Measurements from ENCODE around the gene TTC7B. TPM values are rescaled to one million over a fixed set of nuclear protein-coding genes. Genes with fewer than 3 reads are reported as not detected.

Gene TTC7B
- total and polyA plus RNA-seq, 2 donors (not counting 3 experiments of a cell fraction or from before 2014, with no cell fraction given), result 46.8 to 76.5 TPM

DNA sequence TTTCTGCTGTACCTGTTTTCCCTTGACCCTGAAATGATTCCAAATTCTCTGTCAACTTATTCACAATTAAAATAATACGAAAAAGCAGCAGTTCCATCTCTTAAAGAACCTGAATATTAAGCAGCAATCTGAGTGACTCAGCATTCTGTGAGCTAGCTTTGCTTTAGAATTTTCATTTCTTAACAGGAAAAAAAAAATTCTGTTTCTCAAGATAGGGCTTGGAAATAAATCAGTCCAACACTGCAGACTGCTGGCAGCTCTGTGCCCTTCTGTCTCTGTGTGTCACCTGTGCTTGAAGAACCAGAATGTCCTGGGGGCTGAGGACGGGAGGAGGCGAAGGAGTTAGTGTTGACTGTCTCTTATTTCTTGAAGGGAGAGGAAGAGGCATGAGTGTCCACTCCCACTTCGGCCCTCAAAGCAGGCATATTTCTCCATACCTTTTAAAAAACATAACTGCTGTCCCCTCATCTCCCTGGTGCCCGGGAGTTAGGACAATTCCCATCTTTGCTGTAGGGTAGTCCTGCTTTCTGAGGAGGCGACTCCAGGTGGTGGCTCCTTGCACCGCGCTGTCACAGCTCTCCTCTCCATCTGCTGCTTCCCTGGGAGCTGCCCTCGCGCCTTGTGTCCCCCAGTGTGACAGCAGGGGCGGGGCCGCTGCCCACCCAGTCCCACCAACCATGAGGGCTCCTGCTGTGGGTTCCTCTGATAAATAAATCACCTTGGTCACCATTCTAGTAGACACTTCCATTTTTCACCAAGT is 216.3 kb downstream of the TTC7B start:
- no peaks in the 10 kb centered on the region for H3K9me3 ChIP-seq (replicated peaks; ENCODE audit: control insufficient read depth, insufficient read depth, low read length)
- TF ChIP-seq, protein P1, sequence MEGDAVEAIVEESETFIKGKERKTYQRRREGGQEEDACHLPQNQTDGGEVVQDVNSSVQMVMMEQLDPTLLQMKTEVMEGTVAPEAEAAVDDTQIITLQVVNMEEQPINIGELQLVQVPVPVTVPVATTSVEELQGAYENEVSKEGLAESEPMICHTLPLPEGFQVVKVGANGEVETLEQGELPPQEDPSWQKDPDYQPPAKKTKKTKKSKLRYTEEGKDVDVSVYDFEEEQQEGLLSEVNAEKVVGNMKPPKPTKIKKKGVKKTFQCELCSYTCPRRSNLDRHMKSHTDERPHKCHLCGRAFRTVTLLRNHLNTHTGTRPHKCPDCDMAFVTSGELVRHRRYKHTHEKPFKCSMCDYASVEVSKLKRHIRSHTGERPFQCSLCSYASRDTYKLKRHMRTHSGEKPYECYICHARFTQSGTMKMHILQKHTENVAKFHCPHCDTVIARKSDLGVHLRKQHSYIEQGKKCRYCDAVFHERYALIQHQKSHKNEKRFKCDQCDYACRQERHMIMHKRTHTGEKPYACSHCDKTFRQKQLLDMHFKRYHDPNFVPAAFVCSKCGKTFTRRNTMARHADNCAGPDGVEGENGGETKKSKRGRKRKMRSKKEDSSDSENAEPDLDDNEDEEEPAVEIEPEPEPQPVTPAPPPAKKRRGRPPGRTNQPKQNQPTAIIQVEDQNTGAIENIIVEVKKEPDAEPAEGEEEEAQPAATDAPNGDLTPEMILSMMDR (IDR thresholded peaks at IDR 0.05; ENCODE audit: extremely low read depth in 1 of 2, insufficient read depth in 1 of 2, low read depth in 1 of 2, low read length in 2 of 2), result no peak
- TF ChIP-seq MYC (IDR thresholded peaks at IDR 0.05; ENCODE audit: low read depth, low read length), result no peak
- TF ChIP-seq FOS (IDR thresholded peaks at IDR 0.05; ENCODE audit: borderline replicate concordance, insufficient read depth, low read length), result no peak
- no peak for TF ChIP-seq EZH2 (IDR thresholded peaks at IDR 0.05; ENCODE audit: borderline replicate concordance, low read depth, low read length, severe bottlenecking)
- no peak for TF ChIP-seq GATA2 (IDR thresholded peaks at IDR 0.05; ENCODE audit: insufficient read depth, insufficient read length, low read depth, low read length)
- TF ChIP-seq POLR2A (IDR thresholded peaks at IDR 0.05; ENCODE audit: low read depth, low read length), result no peak
- TF ChIP-seq, protein P2, sequence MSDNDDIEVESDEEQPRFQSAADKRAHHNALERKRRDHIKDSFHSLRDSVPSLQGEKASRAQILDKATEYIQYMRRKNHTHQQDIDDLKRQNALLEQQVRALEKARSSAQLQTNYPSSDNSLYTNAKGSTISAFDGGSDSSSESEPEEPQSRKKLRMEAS (IDR thresholded peaks at IDR 0.05; ENCODE audit: insufficient read depth, insufficient read length), result no peak
- TF ChIP-seq JUN (IDR thresholded peaks at IDR 0.05; ENCODE audit: borderline replicate concordance, insufficient read depth, insufficient read length, low read depth), result no peak
- TF ChIP-seq POLR2AphosphoS5 (IDR thresholded peaks at IDR 0.05; ENCODE audit: insufficient read depth, low read depth, low read length), result no peak
- no peaks in the 10 kb centered on the region for H3K79me2 ChIP-seq (ENCODE audit: control insufficient read depth, insufficient read depth, low read length)
- DNase-seq (ENCODE audit: low read depth, low spot score) (no peak), FAIRE-seq (no peak)
- H2AFZ ChIP-seq (ENCODE audit: low read depth, low read length), result no peak overlapping the region
- intact Hi-C loops (cut with micrococcal nuclease), result no loop called here
- POLR2A ChIA-PET, result interaction anchor here (1.0 kb wide), 1 partner anchor 9 kb away, joined by 3 read pairs; no protein-coding TSS in a partner anchor
- H4K20me1 ChIP-seq (replicated peaks; ENCODE audit: control insufficient read depth, extremely low read depth, insufficient read depth, low read length), result no peaks in the 10 kb centered on the region
- peaks cover 3% of the 10 kb centered on the region for H3K4me1 ChIP-seq (ENCODE audit: control insufficient read depth, extremely low read depth, insufficient read depth, low read length)
- dilution Hi-C loops (cut with MboI; ENCODE audit: extremely low pct_ligation_motif_present, low sequenced_read_pairs), result no loop called here
- H3K27ac ChIP-seq (ENCODE audit: insufficient read depth, low read depth, low read length), result no peak overlapping the region
- BruUV-seq (replicated peaks), result no TSS peak
- no peak overlapping the region for H3K4me2 ChIP-seq (ENCODE audit: insufficient read depth, low read length)
- no peaks in the 10 kb centered on the region for H3K27me3 ChIP-seq (ENCODE audit: control insufficient read depth in 2 of 2, insufficient read depth in 2 of 2, low read length in 2 of 2)
- no peaks in the 10 kb centered on the region for H3K9me1 ChIP-seq (replicated peaks; ENCODE audit: control insufficient read depth, extremely low read depth, insufficient read depth, low read length)
- CTCF ChIA-PET, result interaction anchor here (1.4 to 1.9 kb wide), 3 partner anchors 14 to 299 kb away, joined by 3 to 6 read pairs (median 4); no protein-coding TSS in a partner anchor
- H3K36me3 ChIP-seq (ENCODE audit: control insufficient read depth in 2 of 2, extremely low read depth in 1 of 2, insufficient read depth in 2 of 2, low read length in 2 of 2), result no peaks in the 10 kb centered on the region
- H3K4me3 ChIP-seq (replicated peaks in 1 of 3; ENCODE audit: insufficient read depth in 1 of 3, low read depth in 1 of 3, low read length in 3 of 3), result no peak overlapping the region
- H3K9ac ChIP-seq (replicated peaks; ENCODE audit: extremely low read depth, insufficient read depth, low read length), result no peak overlapping the region

Measured in endothelial cell of umbilical vein (primary cell).